HEK293 (cell line): Measurements from ENCODE around the gene RFPL4A.

Source experiments
- CTCF ChIA-PET: fragments of 350-600 bp; formaldehyde crosslinking; extraction: SDS; loops from one replicate; lab custom pipeline; 2021; ENCODE audit warnings: antibody characterized with exemption; lab: Yijun Ruan, JAX
- POLR2A ChIA-PET: fragments of 300-600 bp; formaldehyde crosslinking; extraction: SDS; loops from one replicate; lab custom pipeline; 2020; ENCODE audit warnings: antibody characterized with exemption, inconsistent platforms; lab: Yijun Ruan, JAX
- H3K27ac ChIP-seq: fragments of 200-500 bp; sonication (Bioruptor generic); 2 replicates; pipeline ENCODE4 v1.5.1; 2014; ENCODE audit warnings: low read depth, low read length, control low read depth, inconsistent platforms; ENCODE audit errors: extremely low read depth
- H3K36me3 ChIP-seq, 2 experiments: fragments of 200-500 bp in 1 of 2; sonication (Bioruptor generic) in 1 of 2; 1 replicate in 1 of 2; 2 replicates in 1 of 2; pipeline ENCODE4 v1.5.1; 2014 to 2017; ENCODE audit warnings: inconsistent platforms in 2 of 2, low read length in 2 of 2; ENCODE audit not compliant: control insufficient read depth in 2 of 2, insufficient read depth in 1 of 2
- H3K4me1 ChIP-seq: fragments of 200-500 bp; sonication (Bioruptor generic); 2 replicates; pipeline ENCODE4 v1.5.1; 2014; ENCODE audit warnings: mild to moderate bottlenecking, low read length, inconsistent platforms; ENCODE audit not compliant: control insufficient read depth, insufficient read depth
- H3K4me3 ChIP-seq: 2 replicates; pipeline ENCODE4 v1.5.1; 2011; ENCODE audit warnings: low read depth, mild to moderate bottlenecking, control low read depth, low read length, moderate library complexity
- H3K9me3 ChIP-seq: fragments of 200-500 bp; sonication (Bioruptor generic); 2 replicates; pipeline ENCODE4 v1.5.1; 2014; ENCODE audit warnings: low read depth, low read length, inconsistent platforms; ENCODE audit not compliant: control insufficient read depth, insufficient read depth
- BCL11B ChIP-seq: fragments of 450-650 bp; formaldehyde crosslinking; IDR thresholded peaks from 2 replicates; pipeline ENCODE4 v1.5.1; 2016; ENCODE audit warnings: low read depth, missing biosample characterization, missing genetic modification characterization
- HOXD13 ChIP-seq: sonication (generic); formaldehyde crosslinking; IDR thresholded peaks from 2 replicates; pipeline ENCODE4 v1.8.0; 2022; ENCODE audit warnings: missing genetic modification reagents, borderline replicate concordance
- REST ChIP-seq: fragments of 450-650 bp; formaldehyde crosslinking; IDR thresholded peaks from 2 replicates; pipeline ENCODE4 v1.5.1; 2016; ENCODE audit warnings: missing biosample characterization, missing genetic modification characterization
- SP2 ChIP-seq: fragments of 450-650 bp; formaldehyde crosslinking; IDR thresholded peaks from 2 replicates; pipeline ENCODE4 v1.5.1; 2016; ENCODE audit warnings: missing biosample characterization, missing genetic modification characterization
- ZBTB1 ChIP-seq: fragments of 450-650 bp; formaldehyde crosslinking; IDR thresholded peaks from 2 replicates; pipeline ENCODE4 v1.5.1; 2016; ENCODE audit warnings: missing biosample characterization, missing genetic modification characterization
- ZNF10 ChIP-seq: fragments of 450-650 bp; formaldehyde crosslinking; IDR thresholded peaks from 2 replicates; pipeline ENCODE4 v1.5.1; 2017; ENCODE audit warnings: missing biosample characterization, missing genetic modification characterization
- ZNF133 ChIP-seq: fragments of 450-650 bp; formaldehyde crosslinking; IDR thresholded peaks from 2 replicates; pipeline ENCODE4 v1.5.1; 2016; ENCODE audit warnings: missing biosample characterization, missing genetic modification characterization
- ZNF138 ChIP-seq: fragments of 450-650 bp; formaldehyde crosslinking; IDR thresholded peaks from 2 replicates; pipeline ENCODE4 v1.5.1; 2016; ENCODE audit warnings: missing biosample characterization, missing genetic modification characterization, borderline replicate concordance
- ZNF148 ChIP-seq: fragments of 450-650 bp; formaldehyde crosslinking; IDR thresholded peaks from 2 replicates; pipeline ENCODE4 v1.5.0; 2017; ENCODE audit warnings: missing biosample characterization, missing genetic modification characterization, borderline replicate concordance
- ZNF211 ChIP-seq: fragments of 450-650 bp; formaldehyde crosslinking; IDR thresholded peaks from 2 replicates; pipeline ENCODE4 v1.5.1; 2016; ENCODE audit warnings: low read depth, missing biosample characterization, missing genetic modification characterization
- ZNF223 ChIP-seq: fragments of 450-650 bp; formaldehyde crosslinking; IDR thresholded peaks from 2 replicates; pipeline ENCODE4 v1.5.1; 2016; ENCODE audit warnings: missing biosample characterization, missing genetic modification characterization
- ZNF24 ChIP-seq: fragments of 450-650 bp; formaldehyde crosslinking; IDR thresholded peaks from 2 replicates; pipeline ENCODE4 v1.5.1; 2016; ENCODE audit warnings: missing biosample characterization, missing genetic modification characterization
- ZNF518A ChIP-seq: fragments of 450-650 bp; formaldehyde crosslinking; conservative IDR thresholded peaks from 2 replicates; pipeline ENCODE4 v1.5.1; 2016; ENCODE audit warnings: low read depth, missing biosample characterization, missing genetic modification characterization
- ZNF544 ChIP-seq: fragments of 450-650 bp; formaldehyde crosslinking; IDR thresholded peaks from 2 replicates; pipeline ENCODE4 v1.5.0; 2017; ENCODE audit warnings: missing biosample characterization, missing genetic modification characterization
- TF ChIP-seq, protein P1 (sequence below): fragments of 450-650 bp; formaldehyde crosslinking; IDR thresholded peaks from 2 replicates; pipeline ENCODE4; 2016; ENCODE audit warnings: missing biosample characterization, missing genetic modification characterization

RFPL4A gene

DNA sequence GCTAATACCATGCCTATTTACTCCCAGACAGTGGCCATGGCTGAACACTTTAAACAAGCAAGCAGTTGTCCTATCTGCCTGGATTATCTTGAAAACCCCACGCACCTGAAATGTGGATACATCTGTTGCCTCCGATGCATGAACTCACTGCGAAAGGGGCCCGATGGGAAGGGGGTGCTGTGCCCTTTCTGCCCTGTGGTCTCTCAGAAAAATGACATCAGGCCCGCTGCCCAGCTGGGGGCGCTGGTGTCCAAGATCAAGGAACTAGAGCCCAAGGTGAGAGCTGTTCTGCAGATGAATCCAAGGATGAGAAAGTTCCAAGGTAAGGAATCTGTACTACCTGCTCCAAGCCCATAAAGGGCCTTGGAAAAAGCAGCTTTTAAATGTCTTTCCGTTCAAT is 18.6 kb downstream of the RFPL4A start (continued):
- TF ChIP-seq, protein P1, sequence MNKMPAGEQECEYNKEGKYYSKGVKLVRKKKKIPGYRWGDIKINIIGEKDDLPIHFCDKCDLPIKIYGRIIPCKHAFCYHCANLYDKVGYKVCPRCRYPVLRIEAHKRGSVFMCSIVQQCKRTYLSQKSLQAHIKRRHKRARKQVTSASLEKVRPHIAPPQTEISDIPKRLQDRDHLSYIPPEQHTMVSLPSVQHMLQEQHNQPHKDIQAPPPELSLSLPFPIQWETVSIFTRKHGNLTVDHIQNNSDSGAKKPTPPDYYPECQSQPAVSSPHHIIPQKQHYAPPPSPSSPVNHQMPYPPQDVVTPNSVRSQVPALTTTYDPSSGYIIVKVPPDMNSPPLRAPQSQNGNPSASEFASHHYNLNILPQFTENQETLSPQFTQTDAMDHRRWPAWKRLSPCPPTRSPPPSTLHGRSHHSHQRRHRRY (tag by site-specific recombination): no peak
- no peak for TF ChIP-seq ZNF544 (tag by site-specific recombination)

DNA sequence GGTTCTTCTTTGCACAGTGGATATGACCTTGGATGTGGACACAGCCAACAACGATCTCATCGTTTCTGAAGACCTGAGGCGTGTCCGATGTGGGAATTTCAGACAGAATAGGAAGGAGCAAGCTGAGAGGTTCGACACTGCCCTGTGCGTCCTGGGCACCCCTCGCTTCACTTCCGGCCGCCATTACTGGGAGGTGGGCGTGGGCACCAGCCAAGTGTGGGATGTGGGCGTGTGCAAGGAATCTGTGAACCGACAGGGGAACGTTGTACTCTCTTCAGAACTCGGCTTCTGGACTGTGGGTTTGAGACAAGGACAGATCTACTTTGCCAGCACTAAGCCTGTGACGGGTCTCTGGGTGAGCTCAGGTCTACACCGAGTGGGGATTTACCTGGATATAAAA is 19.4 kb downstream of the RFPL4A start:
- no peak for TF ChIP-seq ZBTB1 (tag by site-specific recombination)
- H3K9me3 ChIP-seq: no peaks in the 10 kb centered on the region
- H3K4me1 ChIP-seq: no peaks in the 10 kb centered on the region
- ChIA-PET CTCF (interaction anchor here (0.6 to 2.5 kb wide), 4 partner anchors 23 to 56 kb away, joined by 3 to 25 read pairs (median 4); no protein-coding TSS in a partner anchor), POLR2A (no interaction called here)
- H3K27ac ChIP-seq: no peak overlapping the region
- H3K36me3 ChIP-seq: no peaks in the 10 kb centered on the region
- H3K4me3 ChIP-seq: no peak overlapping the region

- Histone ChIP-seq H3K36me3 (no peaks in the 10 kb centered on the region), H3K4me1 (no peaks in the 10 kb centered on the region), H3K4me3 (no peak overlapping the region), H3K9me3 (no peaks in the 10 kb centered on the region), H3K27ac (no peak overlapping the region)
- CTCF ChIA-PET: interaction anchor here (0.7 kb wide), 1 partner anchor 1818 kb away, joined by 3 read pairs; the partner anchor contains the start of gene ZNF530
- no peak for TF ChIP-seq ZNF138
- TF ChIP-seq ZNF133 (tag by site-specific recombination): no peak
- no peak for TF ChIP-seq ZNF518A (tag by site-specific recombination)
- POLR2A ChIA-PET: no interaction called here
Observed at GRCh38 chr19:55781112-55781511, 22.2 kb downstream of the RFPL4A start.

- H3K4me3 ChIP-seq: no peak overlapping the region
- no peaks in the 10 kb centered on the region for H3K4me1 ChIP-seq
- TF ChIP-seq ZNF24 (tag by site-specific recombination) (no peak), HOXD13 (CRISPR knock-in tag) (no peak), ZNF148 (tag by site-specific recombination) (no peak), BCL11B (no peak), ZNF211 (tag by site-specific recombination) (no peak), ZNF223 (no peak), REST (tag by site-specific recombination) (no peak), ZNF10 (tag by site-specific recombination) (no peak), SP2 (tag by site-specific recombination) (no peak)
- no peaks in the 10 kb centered on the region for H3K36me3 ChIP-seq
- ChIA-PET POLR2A (no interaction called here), CTCF (interaction anchor here (0.7 kb wide), 1 partner anchor 166 kb away, joined by 4 read pairs; no protein-coding TSS in a partner anchor)
- H3K9me3 ChIP-seq: no peaks in the 10 kb centered on the region
- H3K27ac ChIP-seq: no peak overlapping the region
Observed at GRCh38 chr19:55795021-55795420, 36.1 kb downstream of the RFPL4A start.
